BE2C (cell line): ENCODE data around the gene CEP41.

Source experiments
- DNase-seq: peaks from one replicate; pipeline ENCODE4 v3.0.0-alpha.2; 2020
- H3K27me3 ChIP-seq: fragments of 250-450 bp; sonication (Bioruptor Pico); 2 replicates; pipeline ENCODE4 v1.5.1; 2020; ENCODE audit warnings: mild to moderate bottlenecking
- H3K36me3 ChIP-seq: fragments of 250-450 bp; sonication (Bioruptor Pico); 2 replicates; pipeline ENCODE4 v1.5.1; 2020; ENCODE audit warnings: mild to moderate bottlenecking
- H3K4me1 ChIP-seq: fragments of 250-450 bp; sonication (Bioruptor Pico); 2 replicates; pipeline ENCODE4 v1.5.1; 2020
- H3K4me3 ChIP-seq: 2 replicates; pipeline ENCODE4 v1.5.1; 2011; ENCODE audit warnings: low read depth, low read length
- H3K9me3 ChIP-seq: fragments of 250-450 bp; sonication (Bioruptor Pico); 2 replicates; pipeline ENCODE4 v1.5.1; 2020
- TF ChIP-seq, protein P1 (sequence below): IDR thresholded peaks from 2 replicates; pipeline ENCODE4 v1.5.1; 2012; ENCODE audit warnings: mild to moderate bottlenecking, low read depth, low read length

CEP41 gene

DNA sequence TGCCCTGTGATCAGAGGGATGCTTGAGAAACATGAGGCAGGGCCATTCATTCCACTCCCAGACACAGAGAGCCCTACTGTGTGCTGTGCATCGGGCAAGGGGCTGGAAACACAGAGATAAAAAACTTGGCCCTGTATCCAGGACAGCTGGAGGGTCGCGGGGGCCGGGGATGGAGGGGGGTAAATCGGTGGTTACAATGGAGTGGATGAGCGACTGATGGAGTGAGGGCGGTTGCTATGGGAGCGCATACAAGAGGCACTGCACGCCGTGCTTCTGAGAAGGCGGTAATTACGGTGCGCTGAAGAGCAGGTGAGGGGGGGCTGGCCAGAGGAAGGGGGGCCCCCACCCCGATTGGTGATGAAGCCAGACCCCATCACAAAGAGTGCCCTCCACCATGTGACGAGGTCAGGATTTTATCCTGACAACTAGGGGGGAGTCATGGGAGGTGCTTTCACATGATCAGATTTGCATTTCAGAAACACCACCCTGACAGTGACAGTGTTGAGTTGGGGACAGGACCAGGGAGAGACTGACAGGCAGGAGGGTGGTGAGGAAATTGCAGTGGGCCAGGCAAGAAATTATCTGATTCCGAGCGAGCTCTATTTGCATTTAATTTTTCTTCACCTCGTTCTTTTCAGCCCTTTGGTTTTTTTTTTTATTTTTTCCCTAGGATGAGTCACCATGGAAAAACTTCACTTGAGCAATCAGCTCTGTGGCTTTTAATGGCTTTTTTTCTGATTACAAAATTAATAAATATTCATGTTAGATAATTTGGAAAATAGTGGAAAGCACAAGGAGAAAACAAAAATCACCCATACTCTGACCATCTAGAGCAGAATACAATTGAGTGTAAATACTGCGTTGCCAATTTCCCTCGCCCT, 88.4 kb downstream of the CEP41 start:
- Histone ChIP-seq H3K9me3 (no peaks in the 10 kb centered on the region), H3K4me3 (no peak overlapping the region), H3K4me1 (no peaks in the 10 kb centered on the region; the same call in 1 of the 2 replicates), H3K27me3 (no peaks in the 10 kb centered on the region), H3K36me3 (no peaks in the 10 kb centered on the region)
- DNase-seq = no peak
- TF ChIP-seq, protein P1, sequence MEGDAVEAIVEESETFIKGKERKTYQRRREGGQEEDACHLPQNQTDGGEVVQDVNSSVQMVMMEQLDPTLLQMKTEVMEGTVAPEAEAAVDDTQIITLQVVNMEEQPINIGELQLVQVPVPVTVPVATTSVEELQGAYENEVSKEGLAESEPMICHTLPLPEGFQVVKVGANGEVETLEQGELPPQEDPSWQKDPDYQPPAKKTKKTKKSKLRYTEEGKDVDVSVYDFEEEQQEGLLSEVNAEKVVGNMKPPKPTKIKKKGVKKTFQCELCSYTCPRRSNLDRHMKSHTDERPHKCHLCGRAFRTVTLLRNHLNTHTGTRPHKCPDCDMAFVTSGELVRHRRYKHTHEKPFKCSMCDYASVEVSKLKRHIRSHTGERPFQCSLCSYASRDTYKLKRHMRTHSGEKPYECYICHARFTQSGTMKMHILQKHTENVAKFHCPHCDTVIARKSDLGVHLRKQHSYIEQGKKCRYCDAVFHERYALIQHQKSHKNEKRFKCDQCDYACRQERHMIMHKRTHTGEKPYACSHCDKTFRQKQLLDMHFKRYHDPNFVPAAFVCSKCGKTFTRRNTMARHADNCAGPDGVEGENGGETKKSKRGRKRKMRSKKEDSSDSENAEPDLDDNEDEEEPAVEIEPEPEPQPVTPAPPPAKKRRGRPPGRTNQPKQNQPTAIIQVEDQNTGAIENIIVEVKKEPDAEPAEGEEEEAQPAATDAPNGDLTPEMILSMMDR = no peak

DNA sequence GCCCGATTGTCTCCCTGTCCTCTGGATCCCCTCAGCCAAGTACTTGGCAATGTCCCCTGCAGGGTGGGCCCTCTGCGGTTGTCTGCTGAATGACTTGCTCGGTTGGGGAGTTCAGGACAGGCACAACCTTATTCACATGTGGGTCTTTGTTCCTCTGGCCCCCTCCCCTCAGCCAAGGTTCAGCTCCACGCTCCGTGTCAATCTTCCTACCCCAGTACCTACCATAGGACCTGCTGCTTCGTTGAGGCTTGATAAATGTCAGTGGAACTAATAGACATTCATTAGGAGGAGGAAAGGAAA, 89.1 kb downstream of the CEP41 start:
- DNase-seq = no peak
- H3K36me3 ChIP-seq = no peaks in the 10 kb centered on the region
- H3K4me1 ChIP-seq = no peaks in the 10 kb centered on the region; the same call in 1 of the 2 replicates
- no peak overlapping the region for H3K4me3 ChIP-seq
- TF ChIP-seq, protein P1 = no peak
- H3K9me3 ChIP-seq = no peaks in the 10 kb centered on the region
- H3K27me3 ChIP-seq = no peaks in the 10 kb centered on the region

DNA sequence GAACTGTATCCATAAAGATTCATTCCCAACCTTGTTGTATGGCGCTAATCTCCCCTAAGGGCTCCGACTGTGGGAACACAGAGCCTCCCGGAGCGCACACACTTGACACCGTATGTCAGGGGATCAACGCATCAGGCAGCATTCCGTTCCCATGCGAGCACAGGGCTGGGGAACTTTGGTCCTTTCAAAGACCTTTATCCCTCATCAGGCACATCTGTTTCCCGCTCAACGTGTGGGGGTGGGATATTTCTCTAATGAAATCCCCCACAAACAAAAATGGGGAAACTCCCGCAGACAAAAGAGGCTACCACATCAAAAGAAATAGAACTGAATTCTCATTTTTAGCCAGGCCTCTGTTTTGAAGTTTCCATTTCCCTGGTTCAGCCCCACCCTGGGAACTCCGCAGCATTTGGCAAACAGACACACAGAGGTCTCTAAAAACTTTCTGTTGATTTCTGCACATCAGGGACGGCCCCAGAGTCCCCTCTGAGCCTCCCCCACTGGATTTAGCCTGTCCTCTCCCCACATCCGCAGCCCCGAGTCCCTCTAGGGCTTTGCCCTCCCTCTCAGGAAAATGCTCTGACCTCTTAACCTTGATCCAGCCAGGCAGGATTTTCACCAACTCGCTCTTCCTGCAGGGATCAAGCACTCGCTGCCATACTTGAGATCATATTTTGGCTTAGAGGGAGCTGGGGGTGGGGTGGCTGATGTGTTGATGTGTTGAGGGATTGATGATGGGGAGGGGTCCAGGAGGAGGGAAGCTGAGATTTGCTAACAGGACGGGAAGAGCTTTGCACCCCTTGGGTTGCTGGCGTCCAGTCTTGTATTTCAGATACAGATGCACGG, 89.6 kb downstream of the CEP41 start:
- no peak for DNase-seq
- H3K4me1 ChIP-seq = no peaks in the 10 kb centered on the region

DNA sequence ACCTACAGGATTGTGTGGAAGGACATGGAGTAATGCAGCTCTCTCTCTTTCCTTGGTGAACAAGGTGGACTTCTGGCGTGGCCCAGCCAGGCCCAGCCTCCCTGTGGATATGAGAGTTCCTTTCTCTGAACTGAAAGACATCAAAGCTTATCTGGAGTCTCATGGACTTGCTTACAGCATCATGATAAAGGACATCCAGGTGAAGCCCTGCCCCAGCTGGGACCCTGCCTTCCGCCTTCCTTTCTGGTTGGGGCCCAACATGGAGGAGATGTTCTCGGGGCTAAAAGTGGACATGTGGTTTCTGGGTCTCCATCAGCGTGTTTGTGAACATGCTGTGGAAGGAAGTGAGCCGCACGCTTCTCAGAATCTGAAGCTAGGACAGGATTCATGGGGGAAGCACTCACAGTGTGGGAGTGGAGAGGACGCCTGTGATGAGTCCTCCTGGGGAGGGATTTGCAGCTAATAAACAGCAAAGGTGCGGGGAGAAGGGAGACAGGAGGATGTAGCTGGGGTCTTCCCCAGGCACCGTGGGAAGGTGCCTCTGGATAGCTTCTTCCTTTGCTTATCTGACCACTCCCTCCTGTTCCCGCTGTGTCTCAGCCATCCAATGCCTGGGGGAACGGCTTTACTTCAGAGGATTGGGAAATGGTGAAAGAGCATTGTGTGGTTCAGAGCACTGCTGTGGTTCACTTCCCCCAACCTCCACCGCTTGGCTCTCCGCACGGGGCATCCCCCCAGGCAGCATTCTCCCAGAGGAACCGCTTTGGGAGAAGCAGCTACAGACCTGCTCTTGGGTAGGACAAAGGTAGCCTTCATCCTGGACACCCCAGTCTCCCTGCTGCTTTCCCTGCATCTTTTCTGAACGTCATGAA, 90.7 kb downstream of the CEP41 start:
- Histone ChIP-seq H3K4me3 (no peak overlapping the region), H3K9me3 (no peaks in the 10 kb centered on the region), H3K27me3 (no peaks in the 10 kb centered on the region), H3K36me3 (no peaks in the 10 kb centered on the region), H3K4me1 (no peaks in the 10 kb centered on the region)
- TF ChIP-seq, protein P1 = no peak
- DNase-seq = no peak

More for the DNA sequence above, 89.6 kb downstream of the CEP41 start:
- H3K4me3 ChIP-seq = no peak overlapping the region
- H3K36me3 ChIP-seq = no peaks in the 10 kb centered on the region
- H3K9me3 ChIP-seq = no peaks in the 10 kb centered on the region
- TF ChIP-seq, protein P1 = no peak
- H3K27me3 ChIP-seq = no peaks in the 10 kb centered on the region

DNA sequence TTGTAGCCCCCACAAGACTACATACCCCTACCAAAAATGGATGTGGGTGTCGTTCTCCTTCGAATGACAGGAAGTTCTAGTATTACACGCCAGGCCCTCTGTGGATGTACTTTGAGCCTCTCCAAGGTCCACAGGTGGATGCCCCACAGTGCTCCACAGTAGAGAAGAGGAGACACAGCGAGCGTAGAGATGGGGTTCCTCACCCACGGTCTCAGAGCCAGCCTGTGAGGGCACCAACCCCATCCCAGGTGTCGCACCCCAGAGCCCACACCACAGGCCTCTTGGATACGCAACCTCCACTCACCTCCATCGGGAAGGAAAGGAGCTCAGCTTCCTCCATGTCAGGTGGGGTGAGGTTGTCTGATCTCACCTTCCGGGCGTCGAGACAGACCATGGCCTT, 93.9 kb downstream of the CEP41 start:
- no peaks in the 10 kb centered on the region for H3K27me3 ChIP-seq
- H3K36me3 ChIP-seq = no peaks in the 10 kb centered on the region
- DNase-seq = no peak
- TF ChIP-seq, protein P1 = no peak
- H3K4me1 ChIP-seq = no peaks in the 10 kb centered on the region
- no peak overlapping the region for H3K4me3 ChIP-seq
- no peaks in the 10 kb centered on the region for H3K9me3 ChIP-seq
